ENCODE data around the gene KIN.

KIN gene

GRCh38 chr10:7707102-7707501, 80.7 kb downstream of the KIN start:
- H3K4ac ChIP-seq (ENCODE audit: low read depth, low read length): no peak overlapping the region
- H3K79me2 ChIP-seq (ENCODE audit: control insufficient read depth, insufficient read depth, low read length, poor library complexity): no peaks in the 10 kb centered on the region
- no peak overlapping the region for H3K14ac ChIP-seq (ENCODE audit: low read length)
- WGBS (ENCODE audit: extremely low coverage, insufficient coverage, insufficient read length): no CpG with 5 or more reads among the region's 4 CpGs
- H4K8ac ChIP-seq (ENCODE audit: low read depth, low read length): no peak overlapping the region
- H2BK120ac ChIP-seq (ENCODE audit: insufficient read depth, low read length, poor library complexity): no peak overlapping the region
- H3K79me1 ChIP-seq (ENCODE audit: low read length): no peaks in the 10 kb centered on the region
- H4K91ac ChIP-seq (ENCODE audit: low read depth, low read length): no peak overlapping the region
- H3K4me1 ChIP-seq (ENCODE audit: control insufficient read depth in 1 of 2, insufficient read depth in 2 of 2, low read length in 2 of 2): no peaks in the 10 kb centered on the region
- no peak overlapping the region for H3K27ac ChIP-seq (ENCODE audit: low read depth, low read length)
- H3K18ac ChIP-seq (ENCODE audit: low read length): no peak overlapping the region
- H4K12ac ChIP-seq (ENCODE audit: low read depth, low read length): no peak overlapping the region
- H3K23ac ChIP-seq (ENCODE audit: low read length): no peak overlapping the region
- DNase-seq: no peak
- H2BK5ac ChIP-seq (ENCODE audit: low read depth, low read length, poor library complexity): no peak overlapping the region
- H3K9me3 ChIP-seq (ENCODE audit: insufficient read depth, low read depth, low read length): no peaks in the 10 kb centered on the region
- H3K4me3 ChIP-seq (ENCODE audit: low read depth, low read length): no peak overlapping the region
- H2AK5ac ChIP-seq (ENCODE audit: low read length): no peak overlapping the region
- H3K27me3 ChIP-seq (ENCODE audit: insufficient read depth, low read length): no peaks in the 10 kb centered on the region
- H3K4me2 ChIP-seq (ENCODE audit: low read length): no peak overlapping the region
- H3K36me3 ChIP-seq (ENCODE audit: control insufficient read depth in 1 of 2, insufficient read depth in 2 of 2, low read length in 2 of 2): no peaks in the 10 kb centered on the region
- H2BK12ac ChIP-seq (ENCODE audit: low read length): no peak overlapping the region
- no peak overlapping the region for H2AFZ ChIP-seq (ENCODE audit: insufficient read depth, low read length, poor library complexity)
- H3K9ac ChIP-seq (ENCODE audit: low read length): no peak overlapping the region

- H3K4me1 ChIP-seq (ENCODE audit: control insufficient read depth in 1 of 2, insufficient read depth in 2 of 2, low read length in 2 of 2): no peaks in the 10 kb centered on the region
- no peak overlapping the region for H3K23ac ChIP-seq (ENCODE audit: low read length)
- H2BK120ac ChIP-seq (ENCODE audit: insufficient read depth, low read length, poor library complexity): no peak overlapping the region
- H3K9ac ChIP-seq (ENCODE audit: low read length): no peak overlapping the region
- H3K4ac ChIP-seq (ENCODE audit: low read depth, low read length): no peak overlapping the region
- DNase-seq: no peak
- H3K4me3 ChIP-seq (ENCODE audit: low read depth, low read length): no peak overlapping the region
- H3K27ac ChIP-seq (ENCODE audit: low read depth, low read length): no peak overlapping the region
- no peak overlapping the region for H2BK5ac ChIP-seq (ENCODE audit: low read depth, low read length, poor library complexity)
- no peaks in the 10 kb centered on the region for H3K9me3 ChIP-seq (ENCODE audit: insufficient read depth, low read depth, low read length)
- no peaks in the 10 kb centered on the region for H3K27me3 ChIP-seq (ENCODE audit: insufficient read depth, low read length)
- no peak overlapping the region for H2AFZ ChIP-seq (ENCODE audit: insufficient read depth, low read length, poor library complexity)
- no peak overlapping the region for H3K18ac ChIP-seq (ENCODE audit: low read length)
- WGBS (ENCODE audit: extremely low coverage, insufficient coverage, insufficient read length): no CpG with 5 or more reads among the region's 4 CpGs
- H3K79me2 ChIP-seq (ENCODE audit: control insufficient read depth, insufficient read depth, low read length, poor library complexity): no peaks in the 10 kb centered on the region
- H3K79me1 ChIP-seq (ENCODE audit: low read length): no peaks in the 10 kb centered on the region
- H4K12ac ChIP-seq (ENCODE audit: low read depth, low read length): no peak overlapping the region
- H4K91ac ChIP-seq (ENCODE audit: low read depth, low read length): no peak overlapping the region
- H2AK5ac ChIP-seq (ENCODE audit: low read length): no peak overlapping the region
- no peak overlapping the region for H4K8ac ChIP-seq (ENCODE audit: low read depth, low read length)
- H3K4me2 ChIP-seq (ENCODE audit: low read length): no peak overlapping the region
- no peaks in the 10 kb centered on the region for H3K36me3 ChIP-seq (ENCODE audit: control insufficient read depth in 1 of 2, insufficient read depth in 2 of 2, low read length in 2 of 2)
- H3K14ac ChIP-seq (ENCODE audit: low read length): no peak overlapping the region
- H2BK12ac ChIP-seq (ENCODE audit: low read length): no peak overlapping the region
These were observed 81.2 kb downstream of the KIN start for GRCh38 chr10:7706534-7707073.

- Histone ChIP-seq H2BK120ac (ENCODE audit: insufficient read depth, low read length, poor library complexity) (no peak overlapping the region), H3K18ac (ENCODE audit: low read length) (no peak overlapping the region), H3K79me1 (ENCODE audit: low read length) (no peaks in the 10 kb centered on the region), H3K9ac (ENCODE audit: low read length) (no peak overlapping the region), H3K4me3 (ENCODE audit: low read depth, low read length) (no peak overlapping the region), H2AFZ (ENCODE audit: insufficient read depth, low read length, poor library complexity) (no peak overlapping the region), H3K4ac (ENCODE audit: low read depth, low read length) (no peak overlapping the region), H2BK5ac (ENCODE audit: low read depth, low read length, poor library complexity) (no peak overlapping the region), H3K9me3 (ENCODE audit: insufficient read depth, low read depth, low read length) (no peaks in the 10 kb centered on the region), H4K12ac (ENCODE audit: low read depth, low read length) (no peak overlapping the region), H3K4me1 (ENCODE audit: control insufficient read depth in 1 of 2, insufficient read depth in 2 of 2, low read length in 2 of 2) (no peaks in the 10 kb centered on the region), H3K23ac (ENCODE audit: low read length) (no peak overlapping the region), H3K27ac (ENCODE audit: low read depth, low read length) (no peak overlapping the region), H4K8ac (ENCODE audit: low read depth, low read length) (no peak overlapping the region), H3K79me2 (ENCODE audit: control insufficient read depth, insufficient read depth, low read length, poor library complexity) (no peaks in the 10 kb centered on the region), H4K91ac (ENCODE audit: low read depth, low read length) (no peak overlapping the region), H3K4me2 (ENCODE audit: low read length) (no peak overlapping the region), H2AK5ac (ENCODE audit: low read length) (no peak overlapping the region), H3K14ac (ENCODE audit: low read length) (no peak overlapping the region), H3K27me3 (ENCODE audit: insufficient read depth, low read length) (no peaks in the 10 kb centered on the region), H3K36me3 (ENCODE audit: control insufficient read depth in 1 of 2, insufficient read depth in 2 of 2, low read length in 2 of 2) (no peaks in the 10 kb centered on the region), H2BK12ac (ENCODE audit: low read length) (no peak overlapping the region)
- no CpG with 5 or more reads among the region's 3 CpGs for WGBS (ENCODE audit: extremely low coverage, insufficient coverage, insufficient read length)
- no peak for DNase-seq
These were observed 82.5 kb downstream of the KIN start for GRCh38 chr10:7705341-7705740.

GRCh38 chr10:7704071-7705016, 83.4 kb downstream of the KIN start:
- Histone ChIP-seq H3K4me1 (ENCODE audit: control insufficient read depth in 1 of 2, insufficient read depth in 2 of 2, low read length in 2 of 2) (no peaks in the 10 kb centered on the region), H3K27me3 (ENCODE audit: insufficient read depth, low read length) (no peaks in the 10 kb centered on the region), H2AK5ac (ENCODE audit: low read length) (no peak overlapping the region), H4K12ac (ENCODE audit: low read depth, low read length) (no peak overlapping the region), H3K4me3 (ENCODE audit: low read depth, low read length) (no peak overlapping the region), H3K9me3 (ENCODE audit: insufficient read depth, low read depth, low read length) (no peaks in the 10 kb centered on the region), H4K8ac (ENCODE audit: low read depth, low read length) (no peak overlapping the region), H2AFZ (ENCODE audit: insufficient read depth, low read length, poor library complexity) (no peak overlapping the region), H3K79me2 (ENCODE audit: control insufficient read depth, insufficient read depth, low read length, poor library complexity) (no peaks in the 10 kb centered on the region), H3K36me3 (ENCODE audit: control insufficient read depth in 1 of 2, insufficient read depth in 2 of 2, low read length in 2 of 2) (no peaks in the 10 kb centered on the region), H3K79me1 (ENCODE audit: low read length) (no peaks in the 10 kb centered on the region), H2BK5ac (ENCODE audit: low read depth, low read length, poor library complexity) (no peak overlapping the region), H2BK12ac (ENCODE audit: low read length) (no peak overlapping the region), H3K4ac (ENCODE audit: low read depth, low read length) (no peak overlapping the region), H3K23ac (ENCODE audit: low read length) (no peak overlapping the region), H2BK120ac (ENCODE audit: insufficient read depth, low read length, poor library complexity) (no peak overlapping the region), H3K27ac (ENCODE audit: low read depth, low read length) (no peak overlapping the region), H3K9ac (ENCODE audit: low read length) (no peak overlapping the region), H3K18ac (ENCODE audit: low read length) (no peak overlapping the region), H3K14ac (ENCODE audit: low read length) (no peak overlapping the region), H4K91ac (ENCODE audit: low read depth, low read length) (no peak overlapping the region), H3K4me2 (ENCODE audit: low read length) (no peak overlapping the region)
- WGBS (ENCODE audit: extremely low coverage, insufficient coverage, insufficient read length): no CpG with 5 or more reads among the region's 8 CpGs
- no peak for DNase-seq
